HEK293T (cell line): ENCODE data around the gene SLC13A1.

Experiments used
- ARNT ChIP-seq: fragments of 450-650 bp; IDR thresholded peaks from 2 replicates; pipeline ENCODE4 v1.6.1; 2017; ENCODE audit warnings: mild to moderate bottlenecking
- BHLHE40 ChIP-seq: fragments of 450-650 bp; IDR thresholded peaks from 2 replicates; pipeline ENCODE4 v1.6.1; 2016; ENCODE audit warnings: mild to moderate bottlenecking, moderate library complexity, borderline replicate concordance
- ELF4 ChIP-seq: fragments of 450-650 bp; IDR thresholded peaks from 2 replicates; pipeline ENCODE4 v1.6.1; 2017; ENCODE audit warnings: antibody characterized with exemption
- FOXA1 ChIP-seq: fragments of 450-650 bp; IDR thresholded peaks from 2 replicates; pipeline ENCODE4 v1.6.1; 2016; ENCODE audit warnings: mild to moderate bottlenecking
- FOXM1 ChIP-seq: fragments of 450-650 bp; IDR thresholded peaks from 2 replicates; pipeline ENCODE4 v1.6.1; 2017; ENCODE audit warnings: mild to moderate bottlenecking, borderline replicate concordance
- HDGF ChIP-seq: fragments of 450-650 bp; IDR thresholded peaks from 2 replicates; pipeline ENCODE4 v1.6.1; 2017; ENCODE audit warnings: antibody characterized with exemption, borderline replicate concordance
- PKNOX1 ChIP-seq: fragments of 450-650 bp; IDR thresholded peaks from 2 replicates; pipeline ENCODE4 v1.6.1; 2016
- SP1 ChIP-seq: fragments of 450-650 bp; IDR thresholded peaks from 2 replicates; pipeline ENCODE4 v1.6.1; 2017
- SUZ12 ChIP-seq: fragments of 450-650 bp; IDR thresholded peaks from 2 replicates; pipeline ENCODE4 v1.6.1; 2016; ENCODE audit warnings: mild to moderate bottlenecking
- ZNF384 ChIP-seq: fragments of 450-650 bp; IDR thresholded peaks from 2 replicates; pipeline ENCODE4 v1.6.1; 2016

GRCh38 chr7:123140561-123140960 lies 59.2 kb downstream of the SLC13A1 start:
- TF ChIP-seq SUZ12 (no peak), BHLHE40 (no peak), PKNOX1 (no peak), HDGF (no peak), SP1 (no peak), FOXA1 (no peak), ARNT (no peak), FOXM1 (no peak), ELF4 (no peak), ZNF384 (no peak)
